Hepatocyte (in vitro differentiated cells): ENCODE data around the gene MAP1LC3A.
"Not testable (repeated sequence)": the region's sequence is repeated elsewhere in the genome, so short reads cannot be mapped to it uniquely, and the experiment has no call there.

ENCODE experiments used
- EZH2 ChIP-seq: fragments of 200-600 bp; sonication (generic); IDR thresholded peaks from 2 replicates; pipeline ENCODE4 v1.6.1; 2016; ENCODE audit warnings: antibody characterized with exemption, mild to moderate bottlenecking, borderline replicate concordance
- TF ChIP-seq, protein P1 (sequence below): fragments of 200-600 bp; sonication (generic); IDR thresholded peaks from 2 replicates; pipeline ENCODE4 v1.5.1; 2016; ENCODE audit warnings: antibody characterized with exemption, mild to moderate bottlenecking; ENCODE audit not compliant: poor library complexity

DNA sequence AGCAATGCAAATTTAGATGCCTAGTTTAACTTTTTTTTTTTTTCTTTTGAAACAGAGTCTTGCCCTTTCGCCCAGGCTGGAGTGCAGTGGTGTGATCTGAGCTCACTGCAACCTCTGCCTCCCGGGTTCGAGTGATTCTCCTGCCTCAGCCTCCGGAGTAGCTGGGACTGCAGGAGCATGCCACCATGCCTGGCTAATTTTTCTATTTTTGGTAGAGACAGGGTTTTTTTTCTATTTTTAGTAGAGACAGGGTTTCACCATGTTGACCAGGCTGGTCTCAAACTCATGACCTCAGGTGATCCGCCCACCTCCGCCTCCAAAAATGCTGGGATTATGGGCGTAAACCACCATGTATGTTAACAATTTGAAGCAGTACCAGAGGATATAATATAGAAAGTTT is 39.7 kb upstream of the MAP1LC3A start:
- TF ChIP-seq, protein P1, sequence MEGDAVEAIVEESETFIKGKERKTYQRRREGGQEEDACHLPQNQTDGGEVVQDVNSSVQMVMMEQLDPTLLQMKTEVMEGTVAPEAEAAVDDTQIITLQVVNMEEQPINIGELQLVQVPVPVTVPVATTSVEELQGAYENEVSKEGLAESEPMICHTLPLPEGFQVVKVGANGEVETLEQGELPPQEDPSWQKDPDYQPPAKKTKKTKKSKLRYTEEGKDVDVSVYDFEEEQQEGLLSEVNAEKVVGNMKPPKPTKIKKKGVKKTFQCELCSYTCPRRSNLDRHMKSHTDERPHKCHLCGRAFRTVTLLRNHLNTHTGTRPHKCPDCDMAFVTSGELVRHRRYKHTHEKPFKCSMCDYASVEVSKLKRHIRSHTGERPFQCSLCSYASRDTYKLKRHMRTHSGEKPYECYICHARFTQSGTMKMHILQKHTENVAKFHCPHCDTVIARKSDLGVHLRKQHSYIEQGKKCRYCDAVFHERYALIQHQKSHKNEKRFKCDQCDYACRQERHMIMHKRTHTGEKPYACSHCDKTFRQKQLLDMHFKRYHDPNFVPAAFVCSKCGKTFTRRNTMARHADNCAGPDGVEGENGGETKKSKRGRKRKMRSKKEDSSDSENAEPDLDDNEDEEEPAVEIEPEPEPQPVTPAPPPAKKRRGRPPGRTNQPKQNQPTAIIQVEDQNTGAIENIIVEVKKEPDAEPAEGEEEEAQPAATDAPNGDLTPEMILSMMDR = not testable (repeated sequence)
- not testable (repeated sequence) for TF ChIP-seq EZH2
